Endodermal cell (in vitro differentiated cells): ENCODE measurements around the gene ASB14. TPM values are rescaled to one million over a fixed set of nuclear protein-coding genes. Genes with fewer than 3 reads are reported as not detected.
"Not testable (repeated sequence)": the region's sequence is repeated elsewhere in the genome, so short reads cannot be mapped to it uniquely, and the experiment has no call there.

Source experiments
- DNase-seq: peaks from one replicate; pipeline ENCODE4 v3.0.0-alpha.2; 2017
- H3K27ac ChIP-seq: 2 replicates; pipeline ENCODE4 v1.5.1; 2013; ENCODE audit warnings: mild to moderate bottlenecking, low read depth, low read length, moderate library complexity
- H3K27me3 ChIP-seq: 2 replicates; pipeline ENCODE4 v1.6.1; 2013; ENCODE audit warnings: mild to moderate bottlenecking, low read length, moderate library complexity; ENCODE audit not compliant: insufficient read depth, control insufficient read depth, poor library complexity, severe bottlenecking
- H3K36me3 ChIP-seq: 2 replicates; pipeline ENCODE4 v1.7.0; 2013; ENCODE audit warnings: mild to moderate bottlenecking, low read length, moderate library complexity; ENCODE audit not compliant: control insufficient read depth, insufficient read depth
- H3K4me1 ChIP-seq: one replicate; pipeline ENCODE4 v1.7.0; 2013; ENCODE audit warnings: low read length; ENCODE audit not compliant: control insufficient read depth, insufficient read depth
- H3K4me3 ChIP-seq: 2 replicates; pipeline ENCODE4 v1.5.1; 2013; ENCODE audit warnings: mild to moderate bottlenecking, low read length, moderate library complexity
- H3K9ac ChIP-seq: 2 replicates; pipeline ENCODE4 v1.6.1; 2013; ENCODE audit warnings: mild to moderate bottlenecking, low read length, moderate library complexity; ENCODE audit not compliant: poor library complexity, severe bottlenecking; ENCODE audit errors: extremely low read depth
- H3K9me3 ChIP-seq: 2 replicates; pipeline ENCODE4 v1.6.1; 2013; ENCODE audit warnings: mild to moderate bottlenecking, low read length, moderate library complexity; ENCODE audit not compliant: control insufficient read depth
- H3K27ac Mint-ChIP-seq: 2 replicates; pipeline ENCODE4 v1.8.0; 2020; ENCODE audit warnings: mixed read lengths
- H3K27me3 Mint-ChIP-seq: 2 replicates; pipeline ENCODE4 v1.8.0; 2021; ENCODE audit warnings: mild to moderate bottlenecking, mixed read lengths; ENCODE audit not compliant: insufficient read depth
- H3K36me3 Mint-ChIP-seq: 2 replicates; pipeline ENCODE4 v1.8.0; 2020; ENCODE audit warnings: low read depth, mixed read lengths
- H3K4me1 Mint-ChIP-seq: 2 replicates; pipeline ENCODE4 v1.8.0; 2020; ENCODE audit warnings: mixed read lengths
- H3K4me3 Mint-ChIP-seq: 2 replicates; pipeline ENCODE4 v1.8.0; 2020; ENCODE audit warnings: mild to moderate bottlenecking, moderate library complexity, mixed read lengths
- H3K9me3 Mint-ChIP-seq: 2 replicates; pipeline ENCODE4 v1.8.0; 2020; ENCODE audit warnings: mild to moderate bottlenecking, mixed read lengths
- WGBS, 2 experiments: methylation state at CpG; one replicate each; pipeline versions ENCODE4 v1.1.5 to v1.1.7; 2013; ENCODE audit warnings: missing lambda C conversion rate in 2 of 2, mixed read lengths in 1 of 2; ENCODE audit not compliant: insufficient coverage in 1 of 2, insufficient read length in 1 of 2; 5-methylcytosine and 5-hydroxymethylcytosine counted together
- long read RNA-seq, 4 experiments: library from polyadenylated mRNA in 2 of 4; library from RNA in 1 of 4; library from capped mRNA in 1 of 4; stranded (forward) in 3 of 4; unstranded in 1 of 4; transcript quantifications; one replicate each; pipeline ENCODE4 v2.0.0, GENCODE V29; 2020 to 2021; ENCODE audit warnings: inconsistent platforms in 1 of 4
- polyA plus RNA-seq, 2 experiments: library from polyadenylated mRNA; stranded (reverse); fragments of 50-300 nt; gene quantifications; one replicate each; pipeline ENCODE4 v1.2.3, GENCODE V29; 2013
- total RNA-seq, 2 donors: library from RNA; stranded (reverse); fragmentation: NEBNext Ultra II Directional in 1 of 2; extraction: Animal tissue kit (Norgen Biotek cat#: 25700) in 1 of 2; gene quantifications; 2 replicates in 1 of 2; 3 replicates in 1 of 2; pipeline ENCODE4 v1.2.1, GENCODE V29; 2021
- TF ChIP-seq, protein P1 (sequence below): fragments of 200-600 bp; sonication (generic); conservative IDR thresholded peaks from 2 replicates; pipeline ENCODE4 v1.5.0; 2021; ENCODE audit warnings: antibody characterized with exemption, mild to moderate bottlenecking

ASB14 gene
- total RNA-seq = not detected
- polyA plus RNA-seq (2013, experiment 1 of 2) = not detected
- polyA plus RNA-seq (2013, experiment 2 of 2) = not detected
- long read RNA-seq, experiment 1 = 0 reads
- long read RNA-seq, experiment 2, partial matches to known transcripts = 0 of 1 reads
- long read RNA-seq, experiment 2, other reads (novel, unspliced or antisense) = 1 of 1 reads
- long read RNA-seq, experiment 3 = 0 reads
- long read RNA-seq, experiment 4 = 0 reads

DNA sequence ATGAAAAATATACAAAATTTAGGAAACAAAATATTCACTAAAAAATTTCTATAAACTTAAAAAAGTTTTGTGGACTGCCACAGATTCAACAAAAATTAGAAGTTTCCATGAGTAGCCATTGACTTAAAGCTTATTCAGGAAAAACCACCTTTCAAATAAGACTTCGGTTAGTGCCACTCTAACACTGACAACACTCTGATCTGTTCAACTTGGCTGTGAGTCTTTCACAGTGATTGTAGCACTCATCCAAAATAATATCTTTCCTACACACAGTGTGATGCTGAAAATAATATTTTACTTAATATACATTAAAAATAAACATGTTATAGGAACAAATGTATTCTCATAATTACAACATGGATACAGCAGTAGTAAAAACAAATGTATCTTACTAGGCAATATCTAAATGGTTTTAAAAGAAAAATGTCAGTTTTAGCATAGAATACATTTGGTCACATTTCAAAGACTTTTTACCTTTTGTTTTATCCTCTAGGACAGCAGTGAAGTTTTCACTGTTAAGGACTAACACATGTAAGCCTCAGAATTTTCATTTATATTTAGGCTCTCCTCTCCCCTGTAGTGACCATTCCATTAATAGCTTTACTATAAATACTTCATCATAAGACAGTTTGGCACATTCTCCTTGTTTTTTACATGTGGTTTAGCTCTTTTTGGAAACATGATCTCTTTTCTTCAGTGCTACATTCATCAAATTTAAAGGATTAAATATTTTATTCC, at the start of gene ASB14:
Gene ASB14, minus strand, starts transcription at position 527 of the 738 bp plus-strand sequence. CDS start 652 bp downstream, outside the sequence.
- no peaks in the 10 kb centered on the region for H3K9me3 ChIP-seq
- no peak within 1 kb of the TSS for H3K9ac ChIP-seq
- Mint-ChIP-seq H3K27me3 (no peaks in the 10 kb centered on the region), H3K4me3 (no peak within 1 kb of the TSS), H3K36me3 (no peaks in the 10 kb centered on the region), H3K27ac (no peak within 1 kb of the TSS), H3K9me3 (no peaks in the 10 kb centered on the region), H3K4me1 (peaks cover 8% of the 10 kb centered on the region)
- DNase-seq = no peak
- no peaks in the 10 kb centered on the region for H3K36me3 ChIP-seq
- H3K4me3 ChIP-seq = no peak within 1 kb of the TSS
- H3K4me1 ChIP-seq = no peaks in the 10 kb centered on the region
- whole genome bisulfite sequencing, 2 experiments = 92 to 98% methylated on average over 1 of the region's 1 CpG
- TF ChIP-seq, protein P1, sequence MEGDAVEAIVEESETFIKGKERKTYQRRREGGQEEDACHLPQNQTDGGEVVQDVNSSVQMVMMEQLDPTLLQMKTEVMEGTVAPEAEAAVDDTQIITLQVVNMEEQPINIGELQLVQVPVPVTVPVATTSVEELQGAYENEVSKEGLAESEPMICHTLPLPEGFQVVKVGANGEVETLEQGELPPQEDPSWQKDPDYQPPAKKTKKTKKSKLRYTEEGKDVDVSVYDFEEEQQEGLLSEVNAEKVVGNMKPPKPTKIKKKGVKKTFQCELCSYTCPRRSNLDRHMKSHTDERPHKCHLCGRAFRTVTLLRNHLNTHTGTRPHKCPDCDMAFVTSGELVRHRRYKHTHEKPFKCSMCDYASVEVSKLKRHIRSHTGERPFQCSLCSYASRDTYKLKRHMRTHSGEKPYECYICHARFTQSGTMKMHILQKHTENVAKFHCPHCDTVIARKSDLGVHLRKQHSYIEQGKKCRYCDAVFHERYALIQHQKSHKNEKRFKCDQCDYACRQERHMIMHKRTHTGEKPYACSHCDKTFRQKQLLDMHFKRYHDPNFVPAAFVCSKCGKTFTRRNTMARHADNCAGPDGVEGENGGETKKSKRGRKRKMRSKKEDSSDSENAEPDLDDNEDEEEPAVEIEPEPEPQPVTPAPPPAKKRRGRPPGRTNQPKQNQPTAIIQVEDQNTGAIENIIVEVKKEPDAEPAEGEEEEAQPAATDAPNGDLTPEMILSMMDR = no peak
- no peaks in the 10 kb centered on the region for H3K27me3 ChIP-seq
- no peak within 1 kb of the TSS for H3K27ac ChIP-seq

DNA sequence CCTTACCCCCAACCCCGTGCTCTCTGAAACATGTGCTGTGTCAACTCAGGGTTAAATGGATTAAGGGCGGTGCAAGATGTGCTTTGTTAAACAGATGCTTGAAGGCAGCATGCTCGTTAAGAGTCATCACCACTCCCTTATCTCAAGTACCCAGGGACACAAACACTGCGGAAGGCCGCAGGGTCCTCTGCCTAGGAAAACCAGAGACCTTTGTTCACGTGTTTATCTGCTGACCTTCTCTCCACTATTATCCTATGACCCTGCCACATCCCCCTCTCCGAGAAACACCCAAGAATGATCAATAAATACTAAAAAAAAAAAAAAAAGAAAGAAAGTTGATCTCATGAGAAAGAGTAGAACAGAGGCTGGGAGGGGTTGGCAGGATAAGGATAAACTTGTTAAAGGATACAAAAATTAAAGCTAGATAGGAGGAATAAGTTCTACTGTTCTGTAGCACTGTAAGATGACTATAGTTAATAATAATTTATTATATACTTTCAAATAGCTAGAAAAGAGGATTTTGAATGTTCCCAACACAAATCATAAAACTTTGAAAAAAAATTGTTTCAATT, 46.7 kb upstream of the ASB14 start:
- not testable (repeated sequence) for H3K4me3 Mint-ChIP-seq, H3K9ac ChIP-seq, H3K27ac Mint-ChIP-seq, DNase-seq, H3K36me3 Mint-ChIP-seq, H3K36me3 ChIP-seq, H3K4me1 ChIP-seq, H3K4me1 Mint-ChIP-seq, H3K27ac ChIP-seq, H3K4me3 ChIP-seq, H3K9me3 ChIP-seq, H3K27me3 ChIP-seq, H3K27me3 Mint-ChIP-seq
- peaks cover 17% of the 10 kb centered on the region for H3K9me3 Mint-ChIP-seq
- 72% methylated on average over 2 of the region's 7 CpGs; no CpG with 5 or more reads in 1 of the 2 experiments for WGBS, 2 experiments

DNA sequence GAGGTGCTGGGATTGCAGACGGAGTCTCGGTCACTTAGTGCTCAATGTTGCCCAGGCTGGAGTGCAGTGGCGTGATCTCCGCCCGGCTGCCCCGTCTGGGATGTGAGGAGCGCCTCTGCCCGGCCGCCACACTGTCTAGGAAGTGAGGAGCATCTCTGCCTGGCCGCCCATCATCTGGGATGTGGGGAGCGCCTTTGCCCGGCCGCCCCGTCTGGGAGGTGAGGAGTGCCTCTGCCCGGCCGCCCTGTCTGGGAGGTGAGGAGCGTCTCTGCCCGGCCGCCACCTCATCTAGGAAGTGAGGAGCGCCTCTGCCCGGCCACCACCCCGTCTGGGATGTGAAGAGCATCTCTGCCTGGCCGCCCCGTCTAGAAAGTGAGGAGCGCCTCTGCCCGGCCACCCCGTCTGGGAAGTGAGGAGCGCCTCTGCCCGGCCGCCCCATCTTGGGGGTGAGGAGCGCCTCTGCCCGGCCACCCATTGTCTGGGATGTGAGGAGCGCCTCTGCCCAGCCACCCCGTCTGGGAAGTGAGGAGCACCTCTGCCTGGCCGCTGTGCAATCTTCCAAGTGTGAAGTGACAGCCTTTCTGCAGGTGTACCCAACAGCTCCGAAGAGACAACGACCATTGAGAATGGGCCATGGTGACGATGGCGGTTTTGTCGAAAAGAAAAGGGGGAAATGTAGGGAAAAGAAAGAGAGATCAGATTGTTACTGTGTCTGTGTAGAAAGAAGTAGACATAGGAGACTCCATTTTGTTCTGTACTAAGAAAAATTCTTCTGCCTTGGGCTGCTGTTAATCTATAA, 46.0 kb upstream of the ASB14 start:
- not testable (repeated sequence) for H3K4me3 Mint-ChIP-seq, H3K27ac ChIP-seq, DNase-seq, H3K4me1 ChIP-seq, H3K36me3 ChIP-seq, H3K36me3 Mint-ChIP-seq, H3K27me3 ChIP-seq, H3K9me3 ChIP-seq, H3K9ac ChIP-seq, H3K4me3 ChIP-seq, H3K4me1 Mint-ChIP-seq, H3K27me3 Mint-ChIP-seq, H3K27ac Mint-ChIP-seq
- 96 to 97% methylated on average over 8 to 40 of the region's 40 CpGs for WGBS, 2 experiments
- peaks cover 17% of the 10 kb centered on the region for H3K9me3 Mint-ChIP-seq
